K562 (cell line): Measurements from ENCODE around the gene GNAI2.

Source experiments
- CBX5 ChIP-seq: IDR thresholded peaks from 2 replicates; pipeline ENCODE4 v1.6.1; 2014; ENCODE audit warnings: low read depth, borderline replicate concordance
- CREB1 ChIP-seq, 2 experiments: sonication (generic) in 1 of 2; formaldehyde crosslinking in 1 of 2; IDR thresholded peaks; 2 replicates each; pipeline versions ENCODE4 v1.6.1 to v1.8.0; 2012 to 2022; ENCODE audit warnings: inconsistent platforms in 1 of 2, mild to moderate bottlenecking in 1 of 2, missing genetic modification reagents in 1 of 2, moderate library complexity in 1 of 2
- NR2C2 ChIP-seq, 2 experiments: fragments of 200-800 bp in 1 of 2; sonication (Bioruptor generic) in 1 of 2; sonication (generic) in 1 of 2; formaldehyde crosslinking in 1 of 2; IDR thresholded peaks; 2 replicates each; pipeline versions ENCODE4 v1.6.1 to v1.8.0; 2016 to 2022; ENCODE audit warnings: mild to moderate bottlenecking in 1 of 2, missing compliant biosample characterization in 1 of 2, missing genetic modification characterization in 1 of 2, missing genetic modification reagents in 1 of 2
- SMAD1 ChIP-seq: fragments of 150-350 bp; IDR thresholded peaks from 2 replicates; pipeline ENCODE4 v1.6.1; 2014; ENCODE audit warnings: low read length, low read depth; ENCODE audit not compliant: partially characterized antibody
- SMARCB1 ChIP-seq: IDR thresholded peaks from 2 replicates; pipeline ENCODE4 v1.6.1; 2011; ENCODE audit warnings: improper control_type of control experiment, low read depth; ENCODE audit not compliant: insufficient read length
- ZBTB1 ChIP-seq: sonication (generic); formaldehyde crosslinking; IDR thresholded peaks from 2 replicates; pipeline ENCODE4 v1.8.1; 2023; ENCODE audit warnings: missing genetic modification reagents, low read depth, mild to moderate bottlenecking, borderline replicate concordance
- ZBTB5 ChIP-seq: fragments of 450-650 bp; IDR thresholded peaks from 2 replicates; pipeline ENCODE4 v1.6.1; 2017; ENCODE audit warnings: antibody characterized with exemption
- ZNF583 ChIP-seq: fragments of 250-450 bp; sonication (Bioruptor Pico); IDR thresholded peaks from 2 replicates; pipeline ENCODE4 v1.4.0; 2020
- ZNF655 ChIP-seq: fragments of 250-450 bp; sonication (Bioruptor Pico); IDR thresholded peaks from 2 replicates; pipeline ENCODE4 v1.5.0; 2021
- TF ChIP-seq, protein P1 (sequence below): fragments of 250-450 bp; sonication (Bioruptor Pico); IDR thresholded peaks from 2 replicates; pipeline ENCODE4 v1.5.0; 2020; ENCODE audit warnings: mild to moderate bottlenecking

DNA sequence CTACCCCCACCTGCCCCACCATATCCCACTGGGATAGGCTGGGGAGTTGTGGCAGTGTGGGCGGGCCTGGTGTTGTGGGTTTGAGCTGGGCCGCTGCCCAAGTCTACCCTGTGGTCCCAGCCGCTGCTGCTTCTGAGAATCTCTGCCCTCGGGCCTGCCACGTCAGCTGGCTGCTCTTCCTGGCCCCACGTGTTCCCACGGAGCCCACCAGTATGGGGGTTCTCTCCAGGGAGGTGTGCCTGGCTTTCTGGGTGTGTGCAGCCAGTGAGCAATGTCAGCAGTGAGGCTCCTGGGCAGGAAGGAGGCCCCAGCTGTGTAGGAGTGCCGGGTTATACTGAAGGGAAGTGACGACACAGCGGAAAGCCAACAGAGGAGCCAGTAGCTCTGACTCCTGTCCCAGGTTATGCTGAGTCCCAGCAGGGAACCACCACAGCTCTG is 10.5 kb downstream of the GNAI2 start:
- no peak for TF ChIP-seq ZNF655
- TF ChIP-seq CREB1 (IDR thresholded peaks at IDR 0.05): no peak; the same call in 1 of the 2 replicates
- TF ChIP-seq CREB1 (CRISPR knock-in tag; IDR thresholded peaks at IDR 0.05): peak; percentile 59
- TF ChIP-seq NR2C2 (CRISPR knock-in tag; IDR thresholded peaks at IDR 0.05): no peak
- TF ChIP-seq NR2C2 (tag; IDR thresholded peaks at IDR 0.05): peak; percentile 79; the same call in 1 of the 2 replicates
- TF ChIP-seq, protein P1, sequence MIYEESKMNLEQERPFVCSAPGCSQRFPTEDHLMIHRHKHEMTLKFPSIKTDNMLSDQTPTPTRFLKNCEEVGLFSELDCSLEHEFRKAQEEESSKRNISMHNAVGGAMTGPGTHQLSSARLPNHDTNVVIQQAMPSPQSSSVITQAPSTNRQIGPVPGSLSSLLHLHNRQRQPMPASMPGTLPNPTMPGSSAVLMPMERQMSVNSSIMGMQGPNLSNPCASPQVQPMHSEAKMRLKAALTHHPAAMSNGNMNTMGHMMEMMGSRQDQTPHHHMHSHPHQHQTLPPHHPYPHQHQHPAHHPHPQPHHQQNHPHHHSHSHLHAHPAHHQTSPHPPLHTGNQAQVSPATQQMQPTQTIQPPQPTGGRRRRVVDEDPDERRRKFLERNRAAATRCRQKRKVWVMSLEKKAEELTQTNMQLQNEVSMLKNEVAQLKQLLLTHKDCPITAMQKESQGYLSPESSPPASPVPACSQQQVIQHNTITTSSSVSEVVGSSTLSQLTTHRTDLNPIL (CRISPR knock-in tag): no peak
- no peak for TF ChIP-seq CBX5
- TF ChIP-seq SMAD1: no peak
- TF ChIP-seq ZBTB1 (CRISPR knock-in tag): no peak
- no peak for TF ChIP-seq ZBTB5
- TF ChIP-seq SMARCB1: no peak
- TF ChIP-seq ZNF583 (CRISPR knock-in tag): no peak
